Naive thymus-derived CD4-positive, alpha-beta T cell (primary cell): ENCODE measurements around the gene CDK15. TPM values are rescaled to one million over a fixed set of nuclear protein-coding genes. Genes with fewer than 3 reads are reported as not detected.

ENCODE experiments used
- ATAC-seq: fragments of 150-1000 bp; cut with Tn5 transposase; 2 replicates; pipeline ENCODE4 v1.10.0; 2021; ENCODE audit warnings: mild to moderate bottlenecking, moderate library complexity
- CTCF ChIA-PET: fragments of 350-600 bp; sonication (Branson Sonifier 250); formaldehyde crosslinking; loops from one replicate; lab custom pipeline; 2021; ENCODE audit warnings: antibody characterized with exemption; lab: Charles Lee
- POLR2A ChIA-PET: fragments of 350-600 bp; sonication (Branson Sonifier 250); formaldehyde crosslinking; loops from one replicate; lab custom pipeline; 2021; ENCODE audit warnings: antibody characterized with exemption, inconsistent platforms; lab: Charles Lee
- DNase-seq, 9 donors: peaks; one replicate each; pipeline versions ENCODE4 v3.0.0 to v3.0.0-alpha.2; 2020 to 2022; ENCODE audit warnings: mixed read lengths in 1 of 9
- H3K27ac ChIP-seq: one replicate; pipeline ENCODE4 v1.7.0; 2013; ENCODE audit warnings: mild to moderate bottlenecking, low read depth, low read length, moderate library complexity
- H3K27me3 ChIP-seq, 2 donors: one replicate each; pipeline ENCODE4 v1.7.0; 2013; ENCODE audit warnings: low read length in 2 of 2, mild to moderate bottlenecking in 2 of 2, moderate library complexity in 2 of 2; ENCODE audit not compliant: control insufficient read depth in 2 of 2, insufficient read depth in 2 of 2
- H3K36me3 ChIP-seq, 3 experiments: 1 replicate in 2 of 3; 2 replicates in 1 of 3; pipeline ENCODE4 v1.7.0; 2013; ENCODE audit warnings: low read length in 3 of 3, mild to moderate bottlenecking in 3 of 3, moderate library complexity in 1 of 3; ENCODE audit not compliant: insufficient read depth in 3 of 3, control insufficient read depth in 2 of 3
- H3K4me1 ChIP-seq, 2 donors: one replicate each; pipeline ENCODE4 v1.7.0; 2013; ENCODE audit warnings: low read length in 2 of 2, mild to moderate bottlenecking in 2 of 2, moderate library complexity in 1 of 2; ENCODE audit not compliant: control insufficient read depth in 2 of 2, insufficient read depth in 2 of 2
- H3K4me3 ChIP-seq: 2 replicates; pipeline ENCODE4 v1.7.0; 2013; ENCODE audit warnings: mild to moderate bottlenecking, low read length
- H3K9me3 ChIP-seq, 3 experiments: 1 replicate in 2 of 3; 2 replicates in 1 of 3; pipeline ENCODE4 v1.7.0; 2013; ENCODE audit warnings: low read length in 3 of 3; ENCODE audit not compliant: control insufficient read depth in 2 of 3
- H3K27ac Mint-ChIP-seq, 9 donors: one replicate each; pipeline ENCODE4 v1.8.0; 2020 to 2022; ENCODE audit warnings: mixed read lengths in 9 of 9, mild to moderate bottlenecking in 8 of 9, moderate library complexity in 5 of 9, inconsistent platforms in 2 of 9
- H3K27me3 Mint-ChIP-seq, 5 donors: one replicate each; pipeline ENCODE4 v1.8.0; 2021 to 2022; ENCODE audit warnings: mixed read lengths in 5 of 5, mild to moderate bottlenecking in 1 of 5
- H3K36me3 Mint-ChIP-seq, 5 donors: one replicate each; pipeline ENCODE4 v1.8.0; 2020 to 2022; ENCODE audit warnings: mixed read lengths in 5 of 5, mild to moderate bottlenecking in 3 of 5, inconsistent platforms in 1 of 5
- H3K4me1 Mint-ChIP-seq, 7 donors: one replicate each; pipeline ENCODE4 v1.8.0; 2020 to 2022; ENCODE audit warnings: mixed read lengths in 7 of 7, mild to moderate bottlenecking in 3 of 7, inconsistent platforms in 1 of 7
- H3K4me3 Mint-ChIP-seq, 10 donors: one replicate each; pipeline ENCODE4 v1.8.0; 2020 to 2022; ENCODE audit warnings: mild to moderate bottlenecking in 10 of 10, mixed read lengths in 10 of 10, moderate library complexity in 6 of 10, inconsistent platforms in 2 of 10
- H3K9me3 Mint-ChIP-seq, 11 donors: one replicate each; pipeline ENCODE4 v1.8.0; 2020 to 2022; ENCODE audit warnings: mixed read lengths in 11 of 11, mild to moderate bottlenecking in 4 of 11, inconsistent platforms in 1 of 11, moderate library complexity in 1 of 11
- intact Hi-C, 2 donors: fragments of 100-400 bp; cut with micrococcal nuclease; formaldehyde crosslinking; loops; one replicate each; pipeline ENCODE4 v1.15.1; 2023
- polyA plus RNA-seq, 2 donors: library from polyadenylated mRNA; unstranded; fragments of 300-500 nt; fragmentation: Illumina TruSeq; gene quantifications; one replicate each; pipeline ENCODE4 v1.2.3, GENCODE V29; 2021
- total RNA-seq, 6 experiments: library from RNA in 5 of 6; stranded (reverse) in 5 of 6; gene quantifications; 1 replicate in 5 of 6; 2 replicates in 1 of 6; pipeline ENCODE4 v1.2.3 and lab custom pipeline; 2021 to 2026

CDK15 gene
- total and polyA plus RNA-seq, 7 experiments from 2014 or later = not detected

GRCh38 chr2:201790989-201791388 is 15.3 kb upstream of the CDK15 start:
- no peaks in the 10 kb centered on the region for H3K36me3 Mint-ChIP-seq
- H3K27me3 ChIP-seq = no peaks in the 10 kb centered on the region
- H3K4me1 ChIP-seq = no peaks in the 10 kb centered on the region
- no peaks in the 10 kb centered on the region for H3K9me3 ChIP-seq
- peaks cover 0 to 3% (median 0%) of the 10 kb centered on the region in 11 donors for H3K9me3 Mint-ChIP-seq
- DNase-seq (no peak), ATAC-seq (no peak)
- no peaks in the 10 kb centered on the region for H3K36me3 ChIP-seq
- no peak overlapping the region for H3K27ac Mint-ChIP-seq
- peaks cover 0 to 30% (median 6%) of the 10 kb centered on the region in 5 donors for H3K27me3 Mint-ChIP-seq
- H3K4me1 Mint-ChIP-seq = peaks cover 0 to 3% (median 0%) of the 10 kb centered on the region in 7 donors
- ChIA-PET CTCF (no interaction called here), POLR2A (no interaction called here)
- H3K27ac ChIP-seq = no peak overlapping the region
- no peak overlapping the region for H3K4me3 Mint-ChIP-seq
- intact Hi-C loops = no loop called here
- no peak overlapping the region for H3K4me3 ChIP-seq

- H3K4me1 ChIP-seq = no peaks in the 10 kb centered on the region
- intact Hi-C loops = no loop called here
- Mint-ChIP-seq H3K27me3 (peaks cover 0 to 18% (median 6%) of the 10 kb centered on the region in 5 donors), H3K4me1 (peaks cover 0 to 2% (median 0%) of the 10 kb centered on the region in 7 donors), H3K36me3 (no peaks in the 10 kb centered on the region), H3K27ac (no peak overlapping the region), H3K4me3 (no peak overlapping the region), H3K9me3 (no peaks in the 10 kb centered on the region)
- ChIA-PET CTCF (no interaction called here), POLR2A (interaction anchor here (0.6 kb wide), 1 partner anchor 1247 kb away, joined by 3 read pairs; no protein-coding TSS in a partner anchor)
- H3K9me3 ChIP-seq = no peaks in the 10 kb centered on the region
- no peak for ATAC-seq
- H3K27ac ChIP-seq = no peak overlapping the region
- no peak overlapping the region for H3K4me3 ChIP-seq
- H3K36me3 ChIP-seq = no peaks in the 10 kb centered on the region
- DNase-seq = no peak
- no peaks in the 10 kb centered on the region for H3K27me3 ChIP-seq
These were observed 12.7 kb upstream of the CDK15 start for GRCh38 chr2:201793631-201794030.

GRCh38 chr2:201794294-201794693 is 12.0 kb upstream of the CDK15 start:
- Histone ChIP-seq H3K36me3 (no peaks in the 10 kb centered on the region), H3K4me3 (no peak overlapping the region), H3K27me3 (no peaks in the 10 kb centered on the region), H3K9me3 (no peaks in the 10 kb centered on the region), H3K4me1 (no peaks in the 10 kb centered on the region), H3K27ac (no peak overlapping the region)
- DNase-seq = no peak
- Mint-ChIP-seq H3K4me3 (no peak overlapping the region), H3K4me1 (peaks cover 0 to 2% (median 0%) of the 10 kb centered on the region in 7 donors), H3K36me3 (no peaks in the 10 kb centered on the region), H3K27me3 (peaks cover 0 to 18% (median 6%) of the 10 kb centered on the region in 5 donors), H3K27ac (no peak overlapping the region), H3K9me3 (no peaks in the 10 kb centered on the region)
- POLR2A ChIA-PET = interaction anchor here (0.6 kb wide), 1 partner anchor 1247 kb away, joined by 3 read pairs; no protein-coding TSS in a partner anchor
- CTCF ChIA-PET = interaction anchor here (0.6 kb wide), 1 partner anchor 309 kb away, joined by 3 read pairs; no protein-coding TSS in a partner anchor
- ATAC-seq = no peak
- intact Hi-C loops = no loop called here

GRCh38 chr2:201795607-201796477 is 10.5 kb upstream of the CDK15 start:
- Mint-ChIP-seq H3K36me3 (no peaks in the 10 kb centered on the region), H3K27me3 (peaks cover 3 to 16% (median 9%) of the 10 kb centered on the region in 5 donors), H3K9me3 (no peaks in the 10 kb centered on the region), H3K4me3 (no peak overlapping the region), H3K27ac (no peak overlapping the region), H3K4me1 (peaks cover 0 to 2% (median 0%) of the 10 kb centered on the region in 7 donors)
- ChIA-PET CTCF (no interaction called here), POLR2A (no interaction called here)
- no peak for DNase-seq
- Histone ChIP-seq H3K27ac (no peak overlapping the region), H3K4me1 (no peaks in the 10 kb centered on the region), H3K27me3 (no peaks in the 10 kb centered on the region), H3K4me3 (no peak overlapping the region), H3K9me3 (no peaks in the 10 kb centered on the region), H3K36me3 (no peaks in the 10 kb centered on the region)
- intact Hi-C loops = no loop called here
- no peak for ATAC-seq

- no peaks in the 10 kb centered on the region for H3K9me3 Mint-ChIP-seq
- ATAC-seq (no peak), DNase-seq (no peak)
- H3K9me3 ChIP-seq = no peaks in the 10 kb centered on the region
- H3K36me3 Mint-ChIP-seq = no peaks in the 10 kb centered on the region
- no peak overlapping the region for H3K27ac Mint-ChIP-seq
- CTCF ChIA-PET = no interaction called here
- H3K4me3 ChIP-seq = no peak overlapping the region
- H3K27me3 Mint-ChIP-seq = peaks cover 8 to 21% (median 14%) of the 10 kb centered on the region in 5 donors
- no peak overlapping the region for H3K27ac ChIP-seq
- peaks cover 0 to 2% (median 0%) of the 10 kb centered on the region in 7 donors for H3K4me1 Mint-ChIP-seq
- H3K27me3 ChIP-seq = no peaks in the 10 kb centered on the region
- POLR2A ChIA-PET = no interaction called here
- no peaks in the 10 kb centered on the region for H3K4me1 ChIP-seq
- H3K36me3 ChIP-seq = no peaks in the 10 kb centered on the region
- no peak overlapping the region for H3K4me3 Mint-ChIP-seq
- intact Hi-C loops = no loop called here
These were observed 9.9 kb upstream of the CDK15 start for GRCh38 chr2:201796478-201796865.

- ChIA-PET CTCF (no interaction called here), POLR2A (no interaction called here)
- no peaks in the 10 kb centered on the region for H3K27me3 ChIP-seq
- H3K4me3 Mint-ChIP-seq = no peak overlapping the region
- intact Hi-C loops = no loop called here
- H3K27me3 Mint-ChIP-seq = peaks cover 11 to 27% (median 14%) of the 10 kb centered on the region in 5 donors
- DNase-seq (no peak), ATAC-seq (no peak)
- no peaks in the 10 kb centered on the region for H3K4me1 ChIP-seq
- no peaks in the 10 kb centered on the region for H3K9me3 Mint-ChIP-seq
- H3K36me3 Mint-ChIP-seq = no peaks in the 10 kb centered on the region
- H3K27ac Mint-ChIP-seq = no peak overlapping the region
- no peak overlapping the region for H3K27ac ChIP-seq
- no peaks in the 10 kb centered on the region for H3K9me3 ChIP-seq
- peaks cover 0 to 2% (median 0%) of the 10 kb centered on the region in 7 donors for H3K4me1 Mint-ChIP-seq
- no peaks in the 10 kb centered on the region for H3K36me3 ChIP-seq
- no peak overlapping the region for H3K4me3 ChIP-seq
These were observed 9.0 kb upstream of the CDK15 start for GRCh38 chr2:201797175-201797840.
